ENCODE results near the gene MRPS31. TPM values are rescaled to one million over a fixed set of nuclear protein-coding genes. Genes with fewer than 3 reads are reported as not detected.
A peak's percentile ranks its signal among the peaks of the same experiment; 100 is the strongest.

The MRPS31 gene
- polyA plus RNA-seq, 1 of the 3 experiments (the other 2 are of a cell fraction) = 13.3 TPM

- H2AFZ ChIP-seq (ENCODE audit: low read depth) = no peak overlapping the region
- no peaks in the 10 kb centered on the region for H4K20me1 ChIP-seq (ENCODE audit: insufficient read depth)
- POLR2A ChIA-PET = no interaction called here
- CTCF ChIA-PET = interaction anchor here (2.2 kb wide), 1 partner anchor 14 kb away, joined by 11 read pairs; no protein-coding TSS in a partner anchor
- peaks cover 0 to 7% of the 10 kb centered on the region in 2 experiments; a peak in 1 of 4 replicates for H3K4me1 ChIP-seq (ENCODE audit: control insufficient read depth in 1 of 2, insufficient read depth in 2 of 2, low read depth in 1 of 2, low read length in 1 of 2)
- no peak for DNase-seq
- no peaks in the 10 kb centered on the region for H3F3A ChIP-seq (replicated peaks; ENCODE audit: insufficient read depth)
- WGBS (ENCODE audit: low lambda C conversion rate) = 89% methylated on average over 1 of the region's 1 CpG
- H3K9me3 ChIP-seq = no peaks in the 10 kb centered on the region
- H3K4me3 ChIP-seq (ENCODE audit: low read depth in 2 of 2, low read length in 1 of 2) = no peak overlapping the region
- TF ChIP-seq MXI1 (IDR thresholded peaks at IDR 0.05; ENCODE audit: low read depth, low read length) = no peak
- TF ChIP-seq TCF12 (IDR thresholded peaks at IDR 0.05) = peak; percentile 71
- TF ChIP-seq SIN3A (IDR thresholded peaks at IDR 0.05; ENCODE audit: borderline replicate concordance, low read depth, low read length) = no peak
- TF ChIP-seq FOXJ3 (CRISPR knock-in tag; IDR thresholded peaks at IDR 0.05) = no peak
- TF ChIP-seq MEF2A (IDR thresholded peaks at IDR 0.05; ENCODE audit: borderline replicate concordance, low read depth) = no peak
- TF ChIP-seq FOSL2 (IDR thresholded peaks at IDR 0.05; ENCODE audit: borderline replicate concordance, low read depth) = peak; percentile 30; the same call in 1 of the 2 replicates
- no peaks in the 10 kb centered on the region for H3K9me2 ChIP-seq
- H3K9ac ChIP-seq = no peak overlapping the region
- no peaks in the 10 kb centered on the region for H3K27me3 ChIP-seq (ENCODE audit: insufficient read depth)
- peaks cover 25 to 50% of the 10 kb centered on the region in 2 experiments for H3K36me3 ChIP-seq (replicated peaks in 1 of 2; ENCODE audit: control insufficient read depth in 1 of 2, insufficient read depth in 2 of 2, low read length in 1 of 2)
- no peak overlapping the region for H3K4me2 ChIP-seq
- H3K27ac ChIP-seq (ENCODE audit: low read depth in 2 of 2, low read length in 1 of 2) = peak overlapping the region in 1 of 2 experiments; percentile 24; a peak in 2 of 4 replicates
- H3K79me2 ChIP-seq (ENCODE audit: insufficient read depth) = peaks cover 30% of the 10 kb centered on the region
Observed at GRCh38 chr13:40762849-40763248, 8.1 kb downstream of the MRPS31 start.

GRCh38 chr13:40758811-40759210, 12.2 kb downstream of the MRPS31 start:
- CTCF ChIA-PET = no interaction called here
- H3K9me3 ChIP-seq = no peaks in the 10 kb centered on the region; the same call in 1 of the 2 replicates
- no peak overlapping the region for H3K4me3 ChIP-seq (ENCODE audit: low read depth in 2 of 2, low read length in 1 of 2)
- no peaks in the 10 kb centered on the region for H3K9me2 ChIP-seq
- H2AFZ ChIP-seq (ENCODE audit: low read depth) = no peak overlapping the region
- peaks cover 28 to 55% of the 10 kb centered on the region in 2 experiments for H3K36me3 ChIP-seq (replicated peaks in 1 of 2; ENCODE audit: control insufficient read depth in 1 of 2, insufficient read depth in 2 of 2, low read length in 1 of 2)
- DNase-seq = no peak
- no peak overlapping the region for H3K9ac ChIP-seq
- no peak overlapping the region for H3K27ac ChIP-seq (ENCODE audit: low read depth in 2 of 2, low read length in 1 of 2)
- whole genome bisulfite sequencing (ENCODE audit: low lambda C conversion rate) = 94% methylated on average over 4 of the region's 4 CpGs
- H3F3A ChIP-seq (replicated peaks; ENCODE audit: insufficient read depth) = peaks cover 6% of the 10 kb centered on the region
- no peaks in the 10 kb centered on the region for H3K27me3 ChIP-seq (ENCODE audit: insufficient read depth)
- H4K20me1 ChIP-seq (ENCODE audit: insufficient read depth) = no peaks in the 10 kb centered on the region
- POLR2A ChIA-PET = no interaction called here
- peaks cover 11% of the 10 kb centered on the region for H3K79me2 ChIP-seq (ENCODE audit: insufficient read depth)
- no peak overlapping the region for H3K4me2 ChIP-seq
- H3K4me1 ChIP-seq (ENCODE audit: control insufficient read depth in 1 of 2, insufficient read depth in 2 of 2, low read depth in 1 of 2, low read length in 1 of 2) = peaks cover 0 to 7% of the 10 kb centered on the region in 2 experiments; a peak in 1 of 4 replicates
- TF ChIP-seq SMC3 (IDR thresholded peaks at IDR 0.05; ENCODE audit: low read depth, low read length) (no peak), REST (IDR thresholded peaks at IDR 0.05; ENCODE audit: low read depth, low read length) (no peak), PBX3 (IDR thresholded peaks at IDR 0.05) (no peak), TAF1 (IDR thresholded peaks at IDR 0.05; ENCODE audit: borderline replicate concordance, low read depth, low read length) (no peak), FOXJ3 (CRISPR knock-in tag; IDR thresholded peaks at IDR 0.05) (no peak), CTCF (IDR thresholded peaks at IDR 0.05) (no peak), IRF3 (IDR thresholded peaks at IDR 0.05; ENCODE audit: low read depth, low read length) (no peak), NRF1 (IDR thresholded peaks at IDR 0.05; ENCODE audit: low read depth, low read length) (no peak), USF2 (IDR thresholded peaks at IDR 0.05; ENCODE audit: borderline replicate concordance, low read depth, low read length) (no peak), RFX5 (IDR thresholded peaks at IDR 0.05; ENCODE audit: low read length) (no peak), GATA2 (CRISPR knock-in tag; IDR thresholded peaks at IDR 0.05) (no peak), RCOR1 (IDR thresholded peaks at IDR 0.05; ENCODE audit: low read length) (no peak), MXI1 (IDR thresholded peaks at IDR 0.05; ENCODE audit: low read depth, low read length) (no peak), RXRA (IDR thresholded peaks at IDR 0.05; ENCODE audit: borderline replicate concordance, low read depth) (no peak), MAX (IDR thresholded peaks at IDR 0.05; ENCODE audit: low read depth) (no peak)
